Coronary artery (tissue), 2 donors: Measurements from ENCODE around the gene CAMSAP2.

ENCODE experiments used
- DNase-seq: peaks from one replicate; pipeline ENCODE4 v3.0.0-alpha.2; 2017; ENCODE audit warnings: low spot score
- H3K27ac ChIP-seq, 2 donors: fragments of 200-600 bp; sonication (generic); one replicate each; pipeline ENCODE4 v1.5.1; 2016 to 2019
- H3K4me3 ChIP-seq: fragments of 200-600 bp; sonication (generic); 2 replicates; pipeline ENCODE4 v1.5.1; 2016; ENCODE audit warnings: mild to moderate bottlenecking, moderate library complexity
- TF ChIP-seq, protein P1 (sequence below): fragments of 200-600 bp; sonication (generic); IDR thresholded peaks from one replicate; pipeline ENCODE4 v1.5.1; 2019; ENCODE audit warnings: antibody characterized with exemption

The CAMSAP2 gene

DNA sequence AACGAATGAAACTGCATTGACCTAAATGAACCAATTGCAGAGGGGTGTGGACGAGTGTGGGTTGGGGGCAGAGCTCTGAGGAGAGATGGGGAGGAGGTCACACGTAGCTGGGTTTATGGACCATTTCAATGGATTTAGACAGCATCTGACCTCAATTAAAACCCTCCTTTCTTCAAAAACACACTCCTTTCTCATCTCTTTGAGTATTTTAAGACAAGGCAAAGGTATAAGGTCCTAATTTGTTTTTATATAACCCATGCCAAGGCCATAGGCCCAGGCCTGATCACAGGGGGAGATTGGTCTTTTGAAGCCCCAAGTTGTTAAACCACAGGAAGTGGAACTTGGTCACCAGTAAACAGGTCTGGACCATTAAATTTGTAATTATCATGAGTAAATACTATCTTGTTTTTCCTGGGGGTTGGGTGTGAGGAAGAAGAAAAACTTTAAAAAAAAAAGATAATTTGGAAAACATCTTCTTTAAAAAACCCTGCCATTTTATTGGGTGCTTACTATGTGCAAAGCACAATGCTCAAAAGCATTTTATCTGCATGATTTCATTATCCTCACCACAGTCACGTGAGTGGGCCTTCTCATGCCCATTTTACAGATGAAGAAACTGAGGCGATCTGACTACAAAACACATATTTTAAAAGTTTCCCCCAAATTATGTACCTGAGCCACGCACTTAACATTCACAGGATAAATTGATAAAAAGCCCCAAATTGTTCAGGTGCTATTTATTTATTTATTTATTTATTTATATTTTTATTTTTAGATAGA is 147.1 kb downstream of the CAMSAP2 start:
- no peak for DNase-seq
- TF ChIP-seq, protein P1, sequence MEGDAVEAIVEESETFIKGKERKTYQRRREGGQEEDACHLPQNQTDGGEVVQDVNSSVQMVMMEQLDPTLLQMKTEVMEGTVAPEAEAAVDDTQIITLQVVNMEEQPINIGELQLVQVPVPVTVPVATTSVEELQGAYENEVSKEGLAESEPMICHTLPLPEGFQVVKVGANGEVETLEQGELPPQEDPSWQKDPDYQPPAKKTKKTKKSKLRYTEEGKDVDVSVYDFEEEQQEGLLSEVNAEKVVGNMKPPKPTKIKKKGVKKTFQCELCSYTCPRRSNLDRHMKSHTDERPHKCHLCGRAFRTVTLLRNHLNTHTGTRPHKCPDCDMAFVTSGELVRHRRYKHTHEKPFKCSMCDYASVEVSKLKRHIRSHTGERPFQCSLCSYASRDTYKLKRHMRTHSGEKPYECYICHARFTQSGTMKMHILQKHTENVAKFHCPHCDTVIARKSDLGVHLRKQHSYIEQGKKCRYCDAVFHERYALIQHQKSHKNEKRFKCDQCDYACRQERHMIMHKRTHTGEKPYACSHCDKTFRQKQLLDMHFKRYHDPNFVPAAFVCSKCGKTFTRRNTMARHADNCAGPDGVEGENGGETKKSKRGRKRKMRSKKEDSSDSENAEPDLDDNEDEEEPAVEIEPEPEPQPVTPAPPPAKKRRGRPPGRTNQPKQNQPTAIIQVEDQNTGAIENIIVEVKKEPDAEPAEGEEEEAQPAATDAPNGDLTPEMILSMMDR, result no peak
- no peak overlapping the region for H3K4me3 ChIP-seq
- H3K27ac ChIP-seq, result no peak overlapping the region

DNA sequence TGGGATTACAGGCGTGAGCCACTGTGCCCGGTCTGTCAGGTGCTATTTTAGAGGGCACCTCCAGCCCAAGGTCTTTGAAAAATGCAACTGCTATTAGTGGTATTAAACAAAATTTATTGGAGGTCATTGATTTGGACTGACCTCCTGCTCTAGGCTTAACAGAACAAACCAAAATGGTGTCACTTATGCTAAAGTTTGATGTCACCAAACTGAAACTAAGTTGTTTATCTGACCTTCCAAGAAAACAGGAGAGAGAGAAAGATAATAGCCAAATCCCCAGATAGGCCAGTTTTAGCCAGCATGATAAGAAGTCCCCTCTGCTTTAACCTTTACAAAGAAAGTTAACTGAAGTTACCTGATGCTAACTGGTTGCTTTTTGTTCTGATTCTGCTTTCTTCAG is 147.9 kb downstream of the CAMSAP2 start:
- DNase-seq, result no peak
- H3K4me3 ChIP-seq, result no peak overlapping the region
- H3K27ac ChIP-seq, result no peak overlapping the region
- TF ChIP-seq, protein P1, result no peak

DNA sequence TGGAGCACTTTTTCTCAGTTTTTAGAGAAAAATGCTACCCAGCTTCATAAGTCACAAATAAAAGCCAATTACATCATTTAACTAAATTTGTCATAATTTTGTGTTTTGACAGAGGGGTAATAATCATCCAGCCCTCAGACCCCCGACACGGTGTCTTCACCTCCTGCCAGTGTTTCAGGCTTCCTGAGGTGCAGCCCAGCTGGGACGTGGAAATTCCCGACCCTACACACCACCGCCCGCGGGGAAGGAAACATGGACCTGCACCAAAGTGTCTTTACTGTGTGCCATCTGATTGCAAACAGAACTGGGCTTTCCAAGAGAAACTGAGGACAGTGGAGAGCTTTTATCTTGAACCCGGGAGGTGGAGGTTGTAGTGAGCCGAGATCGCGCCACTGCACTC is 148.3 kb downstream of the CAMSAP2 start:
- DNase-seq, result no peak
- Histone ChIP-seq H3K4me3 (no peak overlapping the region), H3K27ac (no peak overlapping the region)
- TF ChIP-seq, protein P1, result no peak

DNA sequence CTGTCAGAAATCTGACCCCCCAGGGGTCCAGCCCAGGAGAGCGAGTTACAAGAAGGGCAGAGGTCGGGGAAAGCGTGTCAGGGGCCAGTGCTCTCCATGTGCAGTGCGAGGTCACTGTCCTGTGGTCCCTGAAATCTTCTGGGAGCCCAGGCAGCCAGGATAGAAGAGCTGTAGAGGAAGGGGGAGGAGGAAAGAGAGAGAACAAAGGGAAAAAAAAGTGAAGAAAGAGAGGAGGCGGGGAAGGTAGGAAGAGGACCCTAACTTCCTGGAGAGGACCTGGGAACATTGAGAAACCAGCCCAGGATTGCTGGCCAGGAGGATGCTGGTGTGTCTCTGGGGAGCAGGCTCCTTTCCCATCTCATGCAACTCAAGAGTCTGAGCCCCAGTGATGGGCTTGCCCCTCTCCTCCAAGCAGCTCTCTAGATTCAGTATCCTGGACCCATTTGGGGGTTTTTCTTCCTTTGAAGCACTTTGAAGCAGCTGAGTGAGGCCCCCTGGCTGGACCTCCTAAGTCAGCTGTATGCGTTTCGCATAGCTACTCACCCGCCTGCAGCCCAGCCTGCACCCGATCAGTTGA is 149.2 kb downstream of the CAMSAP2 start:
- Histone ChIP-seq H3K27ac (no peak overlapping the region), H3K4me3 (no peak overlapping the region)
- DNase-seq, result no peak
- TF ChIP-seq, protein P1, result no peak

DNA sequence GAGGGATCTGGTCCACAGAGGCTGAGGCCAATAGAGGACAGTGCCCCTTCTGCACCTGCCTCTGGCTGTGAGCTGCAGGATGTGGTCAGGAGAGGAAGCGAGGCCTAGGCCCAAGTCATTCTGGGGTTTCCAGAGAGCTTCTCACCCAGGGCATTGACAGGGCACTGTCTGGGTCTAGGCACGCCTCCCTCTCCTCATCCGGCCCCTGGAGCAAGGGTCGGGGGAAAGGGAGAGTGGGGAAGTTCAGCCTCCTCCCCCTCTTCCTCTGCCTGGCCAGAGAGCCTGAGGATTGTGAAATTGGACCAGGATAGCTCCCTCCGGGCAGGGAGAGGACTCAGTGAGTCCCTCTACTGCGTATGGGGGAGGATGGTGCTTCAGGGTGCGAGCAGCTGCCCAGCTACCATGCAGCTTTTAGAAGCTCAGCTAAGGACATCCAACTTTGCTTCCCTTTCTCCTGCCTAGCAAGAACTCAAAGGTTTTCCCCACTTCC is 149.7 kb downstream of the CAMSAP2 start:
- TF ChIP-seq, protein P1, result no peak
- DNase-seq, result no peak
- H3K27ac ChIP-seq, result no peak overlapping the region
- H3K4me3 ChIP-seq, result no peak overlapping the region

DNA sequence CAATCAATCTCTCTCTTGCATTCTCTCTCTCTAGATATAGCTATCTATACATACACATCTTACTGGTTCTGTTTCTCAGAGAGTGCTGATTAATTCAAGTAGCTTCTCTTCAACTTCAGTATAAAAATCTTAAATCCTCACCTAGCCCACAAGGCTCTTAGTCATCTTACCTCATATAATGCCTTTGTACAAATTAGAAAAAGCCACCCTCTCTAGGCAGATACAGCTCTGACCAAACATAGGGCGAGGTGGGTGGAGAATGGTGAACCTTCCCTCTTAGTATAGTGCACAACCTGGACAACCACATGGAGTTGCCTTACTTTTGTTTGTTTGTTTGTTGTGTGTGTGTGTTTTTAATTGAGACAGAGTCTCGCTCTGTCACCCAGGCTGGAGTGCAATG is 150.9 kb downstream of the CAMSAP2 start:
- H3K27ac ChIP-seq, result no peak overlapping the region
- no peak for DNase-seq
- TF ChIP-seq, protein P1, result no peak
- no peak overlapping the region for H3K4me3 ChIP-seq

DNA sequence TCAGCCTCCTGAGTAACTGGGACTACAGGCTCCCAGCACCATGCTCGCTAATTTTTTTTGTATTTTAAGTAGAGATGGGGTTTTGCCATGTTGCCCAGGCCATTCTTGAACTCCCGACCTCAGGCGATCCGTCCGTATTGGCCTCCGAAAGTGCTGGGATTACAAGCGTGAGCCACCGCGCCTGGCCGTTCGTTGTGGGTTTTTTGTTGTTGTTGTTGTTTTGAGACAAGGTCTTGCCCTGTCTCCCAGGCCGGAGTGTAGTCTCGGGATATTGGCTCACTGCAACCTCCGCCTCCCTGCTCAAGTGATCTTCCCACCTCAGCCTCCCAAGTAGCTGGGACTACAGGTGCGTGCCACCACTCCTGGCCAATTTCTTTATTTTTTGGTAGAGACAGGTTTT is 151.3 kb downstream of the CAMSAP2 start:
- TF ChIP-seq, protein P1, result no peak
- no peak for DNase-seq
- H3K27ac ChIP-seq, result no peak overlapping the region
- H3K4me3 ChIP-seq, result no peak overlapping the region
